GM23248 (cell line): Measurements from ENCODE around the gene PLD5.

ENCODE experiments used
- EZH2 ChIP-seq: fragments of 200-600 bp; sonication (generic); IDR thresholded peaks from 2 replicates; pipeline ENCODE4 v1.6.1; 2018; ENCODE audit warnings: antibody characterized with exemption, mild to moderate bottlenecking; ENCODE audit not compliant: insufficient read depth, poor library complexity, severe bottlenecking
- EZH2phosphoT487 ChIP-seq: fragments of 200-600 bp; sonication (generic); IDR thresholded peaks from 2 replicates; pipeline ENCODE4 v1.6.1; 2018; ENCODE audit warnings: antibody characterized with exemption, moderate library complexity, mild to moderate bottlenecking, low read depth; ENCODE audit not compliant: insufficient read depth

DNA sequence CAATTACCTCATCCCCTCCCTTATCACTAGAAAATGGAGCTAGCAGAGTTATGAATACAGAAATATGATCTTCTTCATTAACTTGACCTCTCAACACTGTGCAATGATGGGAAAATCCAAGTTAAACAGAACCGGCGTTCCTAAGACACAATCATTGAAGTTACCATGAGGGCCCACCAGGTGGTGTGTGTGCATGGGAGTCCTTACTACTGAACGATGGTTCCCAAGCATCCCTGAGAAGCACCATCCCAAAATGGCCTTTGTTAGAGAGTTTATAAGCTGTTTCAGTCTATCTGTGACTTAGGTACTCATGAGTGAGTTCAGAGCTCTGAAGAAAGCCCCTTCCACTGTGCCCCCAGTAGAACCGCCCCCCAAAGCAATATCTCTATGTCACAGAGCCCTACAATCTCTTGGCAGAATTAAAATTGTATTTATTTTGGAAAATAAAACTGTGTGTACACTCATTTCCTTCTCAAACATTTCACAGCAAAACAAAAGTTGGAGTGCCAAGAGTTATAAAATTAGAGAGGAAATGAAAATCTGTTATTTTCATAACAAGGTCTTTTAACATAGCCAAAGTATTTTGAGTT, 56.8 kb downstream of the PLD5 start:
- TF ChIP-seq EZH2phosphoT487 = no peak
- no peak for TF ChIP-seq EZH2
